ENCODE data around the gene NDUFAF3.
A peak's percentile ranks its signal among the peaks of the same experiment; 100 is the strongest.

Gene NDUFAF3

GRCh38 chr3:48989126-48989795 is 32.7 kb upstream of the NDUFAF3 start:
- H3K27ac ChIP-seq (ENCODE audit: low read depth, low read length) = peak overlapping the region; percentile 90
- H3K36me3 ChIP-seq (ENCODE audit: control insufficient read depth in 5 of 5, insufficient read depth in 5 of 5, low read length in 5 of 5) = peaks cover 0 to 26% (median 19%) of the 10 kb centered on the region in 5 donors
- H3K9me3 ChIP-seq (ENCODE audit: control insufficient read depth in 5 of 5, low read length in 5 of 5) = no peaks in the 10 kb centered on the region
- peaks cover 9 to 29% (median 24%) of the 10 kb centered on the region in 5 donors for H3K4me1 ChIP-seq (ENCODE audit: control insufficient read depth in 5 of 5, insufficient read depth in 5 of 5, low read length in 5 of 5)
- peak overlapping the region; percentile 66 to 84 (median 72) for H3K9ac ChIP-seq (ENCODE audit: low read length in 5 of 5)
- peak overlapping the region; percentile 67 to 95 (median 86) for H3K4me3 ChIP-seq (ENCODE audit: low read depth in 1 of 5, low read length in 5 of 5)
- H3K27me3 ChIP-seq (ENCODE audit: control insufficient read depth in 5 of 5, insufficient read depth in 4 of 5, low read length in 5 of 5) = no peaks in the 10 kb centered on the region

- no peaks in the 10 kb centered on the region for H3K9me3 ChIP-seq (ENCODE audit: control insufficient read depth in 5 of 5, low read length in 5 of 5)
Measured at GRCh38 chr3:48989796-48990635, 31.9 kb upstream of the NDUFAF3 start, which contains the start of gene P4HTM. P4HTM (plus strand) TSS chr3:48990241; CDS start chr3:48990257, 16 bp downstream.

GRCh38 chr3:48990636-48991469 is 31.1 kb upstream of the NDUFAF3 start:
- Histone ChIP-seq H3K36me3 (ENCODE audit: control insufficient read depth in 5 of 5, insufficient read depth in 5 of 5, low read length in 5 of 5) (peaks cover 0 to 20% (median 7%) of the 10 kb centered on the region in 5 donors), H3K27me3 (ENCODE audit: control insufficient read depth in 5 of 5, insufficient read depth in 4 of 5, low read length in 5 of 5) (no peaks in the 10 kb centered on the region), H3K9me3 (ENCODE audit: control insufficient read depth in 5 of 5, low read length in 5 of 5) (no peaks in the 10 kb centered on the region), H3K27ac (ENCODE audit: low read depth, low read length) (peak overlapping the region; percentile 90), H3K4me1 (ENCODE audit: control insufficient read depth in 5 of 5, insufficient read depth in 5 of 5, low read length in 5 of 5) (peaks cover 9 to 29% (median 24%) of the 10 kb centered on the region in 5 donors), H3K4me3 (ENCODE audit: low read depth in 1 of 5, low read length in 5 of 5) (peak overlapping the region; percentile 83 to 95 (median 86)), H3K9ac (ENCODE audit: low read length in 5 of 5) (peak overlapping the region; percentile 48 to 88 (median 71))

More at GRCh38 chr3:48989796-48990635, 31.9 kb upstream of the NDUFAF3 start, which contains the start of gene P4HTM:
- Histone ChIP-seq H3K27ac (ENCODE audit: low read depth, low read length) (peak within 1 kb of the TSS; percentile 90), H3K36me3 (ENCODE audit: control insufficient read depth in 5 of 5, insufficient read depth in 5 of 5, low read length in 5 of 5) (peaks cover 0 to 23% (median 12%) of the 10 kb centered on the region in 5 donors), H3K9ac (ENCODE audit: low read length in 5 of 5) (peak within 1 kb of the TSS; percentile 66 to 88 (median 72)), H3K27me3 (ENCODE audit: control insufficient read depth in 5 of 5, insufficient read depth in 4 of 5, low read length in 5 of 5) (no peaks in the 10 kb centered on the region), H3K4me3 (ENCODE audit: low read depth in 1 of 5, low read length in 5 of 5) (peak within 1 kb of the TSS; percentile 83 to 95 (median 86)), H3K4me1 (ENCODE audit: control insufficient read depth in 5 of 5, insufficient read depth in 5 of 5, low read length in 5 of 5) (peaks cover 9 to 29% (median 24%) of the 10 kb centered on the region in 5 donors)

- H3K4me1 ChIP-seq (ENCODE audit: control insufficient read depth in 5 of 5, insufficient read depth in 5 of 5, low read length in 5 of 5) = peaks cover 9 to 29% (median 24%) of the 10 kb centered on the region in 5 donors
- H3K4me3 ChIP-seq (ENCODE audit: low read depth in 1 of 5, low read length in 5 of 5) = peak overlapping the region in 1 of 5 donors; percentile 93
- H3K27ac ChIP-seq (ENCODE audit: low read depth, low read length) = no peak overlapping the region
- H3K9me3 ChIP-seq (ENCODE audit: control insufficient read depth in 5 of 5, low read length in 5 of 5) = no peaks in the 10 kb centered on the region
- peaks cover 0 to 15% (median 4%) of the 10 kb centered on the region in 5 donors for H3K36me3 ChIP-seq (ENCODE audit: control insufficient read depth in 5 of 5, insufficient read depth in 5 of 5, low read length in 5 of 5)
- H3K27me3 ChIP-seq (ENCODE audit: control insufficient read depth in 5 of 5, insufficient read depth in 4 of 5, low read length in 5 of 5) = no peaks in the 10 kb centered on the region
- peak overlapping the region in 3 of 5 donors; percentile 30 to 39 (median 31) for H3K9ac ChIP-seq (ENCODE audit: low read length in 5 of 5)
Measured at GRCh38 chr3:48991851-48992545, 29.9 kb upstream of the NDUFAF3 start.

- no peak overlapping the region for H3K4me3 ChIP-seq (ENCODE audit: low read depth in 1 of 5, low read length in 5 of 5)
- H3K27me3 ChIP-seq (ENCODE audit: control insufficient read depth in 5 of 5, insufficient read depth in 4 of 5, low read length in 5 of 5) = no peaks in the 10 kb centered on the region
- no peak overlapping the region for H3K27ac ChIP-seq (ENCODE audit: low read depth, low read length)
- peaks cover 9 to 29% (median 24%) of the 10 kb centered on the region in 5 donors for H3K4me1 ChIP-seq (ENCODE audit: control insufficient read depth in 5 of 5, insufficient read depth in 5 of 5, low read length in 5 of 5)
- no peak overlapping the region for H3K9ac ChIP-seq (ENCODE audit: low read length in 5 of 5)
- no peaks in the 10 kb centered on the region for H3K9me3 ChIP-seq (ENCODE audit: control insufficient read depth in 5 of 5, low read length in 5 of 5)
- peaks cover 0 to 15% (median 4%) of the 10 kb centered on the region in 5 donors for H3K36me3 ChIP-seq (ENCODE audit: control insufficient read depth in 5 of 5, insufficient read depth in 5 of 5, low read length in 5 of 5)
Measured at GRCh38 chr3:48993834-48994233, 28.1 kb upstream of the NDUFAF3 start.

- Histone ChIP-seq H3K36me3 (ENCODE audit: control insufficient read depth in 5 of 5, insufficient read depth in 5 of 5, low read length in 5 of 5) (peaks cover 0 to 15% (median 4%) of the 10 kb centered on the region in 5 donors), H3K4me1 (ENCODE audit: control insufficient read depth in 5 of 5, insufficient read depth in 5 of 5, low read length in 5 of 5) (peaks cover 1 to 3% (median 2%) of the 10 kb centered on the region in 5 donors), H3K27me3 (ENCODE audit: control insufficient read depth in 5 of 5, insufficient read depth in 4 of 5, low read length in 5 of 5) (no peaks in the 10 kb centered on the region), H3K4me3 (ENCODE audit: low read depth in 1 of 5, low read length in 5 of 5) (no peak overlapping the region), H3K27ac (ENCODE audit: low read depth, low read length) (no peak overlapping the region), H3K9ac (ENCODE audit: low read length in 5 of 5) (no peak overlapping the region), H3K9me3 (ENCODE audit: control insufficient read depth in 5 of 5, low read length in 5 of 5) (no peaks in the 10 kb centered on the region)
Measured at GRCh38 chr3:48996640-48997039, 25.3 kb upstream of the NDUFAF3 start.

GRCh38 chr3:48997102-48997635 is 24.8 kb upstream of the NDUFAF3 start:
- H3K27me3 ChIP-seq (ENCODE audit: control insufficient read depth in 5 of 5, insufficient read depth in 4 of 5, low read length in 5 of 5) = no peaks in the 10 kb centered on the region
- H3K9ac ChIP-seq (ENCODE audit: low read length in 5 of 5) = no peak overlapping the region
- H3K9me3 ChIP-seq (ENCODE audit: control insufficient read depth in 5 of 5, low read length in 5 of 5) = no peaks in the 10 kb centered on the region
- H3K4me1 ChIP-seq (ENCODE audit: control insufficient read depth in 5 of 5, insufficient read depth in 5 of 5, low read length in 5 of 5) = no peaks in the 10 kb centered on the region
- no peak overlapping the region for H3K4me3 ChIP-seq (ENCODE audit: low read depth in 1 of 5, low read length in 5 of 5)
- peaks cover 0 to 15% (median 4%) of the 10 kb centered on the region in 5 donors for H3K36me3 ChIP-seq (ENCODE audit: control insufficient read depth in 5 of 5, insufficient read depth in 5 of 5, low read length in 5 of 5)
- H3K27ac ChIP-seq (ENCODE audit: low read depth, low read length) = no peak overlapping the region

GRCh38 chr3:48997714-48998637 is 23.9 kb upstream of the NDUFAF3 start:
- Histone ChIP-seq H3K4me1 (ENCODE audit: control insufficient read depth in 5 of 5, insufficient read depth in 5 of 5, low read length in 5 of 5) (no peaks in the 10 kb centered on the region), H3K9ac (ENCODE audit: low read length in 5 of 5) (peak overlapping the region in 1 of 5 donors; percentile 9), H3K27ac (ENCODE audit: low read depth, low read length) (no peak overlapping the region), H3K4me3 (ENCODE audit: low read depth in 1 of 5, low read length in 5 of 5) (no peak overlapping the region), H3K36me3 (ENCODE audit: control insufficient read depth in 5 of 5, insufficient read depth in 5 of 5, low read length in 5 of 5) (peaks cover 0 to 15% (median 4%) of the 10 kb centered on the region in 5 donors), H3K27me3 (ENCODE audit: control insufficient read depth in 5 of 5, insufficient read depth in 4 of 5, low read length in 5 of 5) (no peaks in the 10 kb centered on the region), H3K9me3 (ENCODE audit: control insufficient read depth in 5 of 5, low read length in 5 of 5) (no peaks in the 10 kb centered on the region)

Measured in subcutaneous abdominal adipose tissue (tissue), 5 donors.